Mesothelial cell of epicardium (in vitro differentiated cells): Measurements from ENCODE around the gene TGM2. TPM values are rescaled to one million over a fixed set of nuclear protein-coding genes. Genes with fewer than 3 reads are reported as not detected.
A peak's percentile ranks its signal among the peaks of the same experiment; 100 is the strongest.

Source experiments
- DNase-seq, 2 experiments: peaks; one replicate each; pipeline ENCODE4 v3.0.0; 2021; ENCODE audit warnings: low spot score in 2 of 2; ENCODE audit not compliant: unreplicated experiment in 2 of 2
- H3K27ac Mint-ChIP-seq: 2 replicates; pipeline ENCODE4 v1.8.0; 2021; ENCODE audit warnings: mixed read lengths
- H3K27me3 Mint-ChIP-seq: 2 replicates; pipeline ENCODE4 v1.8.0; 2021; ENCODE audit warnings: low read depth, mixed read lengths
- H3K36me3 Mint-ChIP-seq: 2 replicates; pipeline ENCODE4 v1.8.0; 2021; ENCODE audit warnings: mixed read lengths
- H3K4me1 Mint-ChIP-seq: 2 replicates; pipeline ENCODE4 v1.8.0; 2021; ENCODE audit warnings: mixed read lengths
- H3K4me3 Mint-ChIP-seq: 2 replicates; pipeline ENCODE4 v1.8.0; 2021; ENCODE audit warnings: mild to moderate bottlenecking, moderate library complexity, mixed read lengths
- H3K9me3 Mint-ChIP-seq: 2 replicates; pipeline ENCODE4 v1.8.0; 2021; ENCODE audit warnings: mixed read lengths
- CTCF ChIP-seq: fragments of 200-600 bp; sonication (generic); IDR thresholded peaks from one replicate; pipeline ENCODE4 v1.5.0; 2021; ENCODE audit warnings: antibody characterized with exemption; ENCODE audit not compliant: unreplicated experiment
- total RNA-seq: library from RNA; stranded (reverse); gene quantifications from 3 replicates; pipeline ENCODE4 v1.2.1, GENCODE V29; 2021

Gene TGM2
- total RNA-seq, 1 donor from 2014 or later, result 35.7 TPM

DNA sequence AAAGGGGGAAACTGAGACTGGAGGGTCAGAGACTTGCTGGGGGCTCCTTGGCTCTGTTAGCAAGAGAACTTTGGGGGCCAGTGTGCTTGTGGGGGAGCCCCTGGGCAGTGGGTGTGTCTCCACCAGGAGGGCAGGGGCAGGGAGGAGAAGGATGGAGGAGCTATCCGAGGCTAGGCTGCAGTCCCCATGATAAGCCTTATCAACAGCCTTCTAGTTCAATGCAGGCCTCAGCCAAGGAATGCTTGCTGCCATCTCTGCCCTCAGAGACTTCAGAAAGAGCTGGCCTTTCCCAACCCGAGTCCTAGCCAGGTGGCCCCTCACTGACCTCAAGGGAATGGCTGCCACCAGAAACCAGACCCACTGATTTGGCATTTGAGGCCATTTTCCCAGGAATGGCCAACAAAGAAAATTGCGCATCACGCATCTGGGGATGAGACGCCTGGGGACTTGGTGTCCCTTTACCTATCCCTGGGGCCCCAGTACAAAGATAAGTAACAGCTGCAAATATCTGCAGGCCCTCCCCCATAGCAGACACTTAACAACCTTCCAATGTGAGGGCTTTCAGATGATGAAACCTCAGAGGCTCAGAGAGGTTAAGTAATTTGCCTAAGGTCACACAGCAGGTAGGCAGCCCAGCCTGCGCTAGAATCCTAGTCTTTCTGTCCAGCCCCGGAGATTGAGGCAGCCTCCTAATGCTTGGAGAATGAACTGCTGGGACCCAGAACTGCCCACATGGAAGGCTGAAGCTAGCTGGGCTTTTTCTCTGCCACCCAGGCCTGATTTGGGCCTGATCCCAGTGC, 4.9 kb downstream of the TGM2 start:
- peaks cover 9% of the 10 kb centered on the region for H3K4me1 Mint-ChIP-seq
- TF ChIP-seq CTCF, result no peak
- H3K36me3 Mint-ChIP-seq, result peaks cover 2% of the 10 kb centered on the region
- DNase-seq, result no peak
- no peaks in the 10 kb centered on the region for H3K27me3 Mint-ChIP-seq
- no peak overlapping the region for H3K27ac Mint-ChIP-seq
- H3K9me3 Mint-ChIP-seq, result no peaks in the 10 kb centered on the region
- H3K4me3 Mint-ChIP-seq, result no peak overlapping the region

DNA sequence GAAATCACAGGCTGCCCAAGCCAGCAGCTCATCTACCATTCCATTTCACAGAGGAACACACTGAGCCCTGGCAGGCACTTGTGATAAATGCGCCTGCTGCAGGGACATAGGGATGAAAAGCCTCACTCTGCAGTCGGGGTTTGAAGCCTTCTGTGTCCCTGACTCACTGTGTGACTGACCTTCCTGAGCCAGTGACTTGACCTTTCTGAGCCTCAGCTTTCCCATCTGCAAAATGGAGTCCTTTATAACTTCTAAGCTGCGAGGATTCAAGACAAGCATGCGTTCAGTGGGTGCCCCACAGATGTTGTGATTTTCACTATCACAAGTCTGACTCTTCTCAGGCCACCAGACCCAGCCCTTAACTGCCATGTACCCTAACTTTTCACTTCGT, 5.5 kb downstream of the TGM2 start:
- Mint-ChIP-seq H3K4me3 (no peak overlapping the region), H3K27ac (no peak overlapping the region), H3K36me3 (peaks cover 2% of the 10 kb centered on the region), H3K27me3 (no peaks in the 10 kb centered on the region), H3K9me3 (no peaks in the 10 kb centered on the region), H3K4me1 (peaks cover 9% of the 10 kb centered on the region)
- no peak for TF ChIP-seq CTCF
- DNase-seq, result no peak

- Mint-ChIP-seq H3K4me1 (peaks cover 9% of the 10 kb centered on the region), H3K9me3 (no peaks in the 10 kb centered on the region), H3K27ac (peak overlapping the region; percentile 76), H3K4me3 (no peak overlapping the region), H3K27me3 (no peaks in the 10 kb centered on the region), H3K36me3 (peaks cover 2% of the 10 kb centered on the region)
- TF ChIP-seq CTCF, result no peak
- DNase-seq, result no peak
Measured at GRCh38 chr20:38158701-38159351, 6.2 kb downstream of the TGM2 start.

GRCh38 chr20:38157635-38158495, 7.2 kb downstream of the TGM2 start:
- DNase-seq, result no peak
- Mint-ChIP-seq H3K9me3 (no peaks in the 10 kb centered on the region), H3K27ac (peak overlapping the region; percentile 21), H3K36me3 (peaks cover 2% of the 10 kb centered on the region), H3K4me3 (no peak overlapping the region), H3K27me3 (no peaks in the 10 kb centered on the region), H3K4me1 (peaks cover 10% of the 10 kb centered on the region)
- no peak for TF ChIP-seq CTCF

DNA sequence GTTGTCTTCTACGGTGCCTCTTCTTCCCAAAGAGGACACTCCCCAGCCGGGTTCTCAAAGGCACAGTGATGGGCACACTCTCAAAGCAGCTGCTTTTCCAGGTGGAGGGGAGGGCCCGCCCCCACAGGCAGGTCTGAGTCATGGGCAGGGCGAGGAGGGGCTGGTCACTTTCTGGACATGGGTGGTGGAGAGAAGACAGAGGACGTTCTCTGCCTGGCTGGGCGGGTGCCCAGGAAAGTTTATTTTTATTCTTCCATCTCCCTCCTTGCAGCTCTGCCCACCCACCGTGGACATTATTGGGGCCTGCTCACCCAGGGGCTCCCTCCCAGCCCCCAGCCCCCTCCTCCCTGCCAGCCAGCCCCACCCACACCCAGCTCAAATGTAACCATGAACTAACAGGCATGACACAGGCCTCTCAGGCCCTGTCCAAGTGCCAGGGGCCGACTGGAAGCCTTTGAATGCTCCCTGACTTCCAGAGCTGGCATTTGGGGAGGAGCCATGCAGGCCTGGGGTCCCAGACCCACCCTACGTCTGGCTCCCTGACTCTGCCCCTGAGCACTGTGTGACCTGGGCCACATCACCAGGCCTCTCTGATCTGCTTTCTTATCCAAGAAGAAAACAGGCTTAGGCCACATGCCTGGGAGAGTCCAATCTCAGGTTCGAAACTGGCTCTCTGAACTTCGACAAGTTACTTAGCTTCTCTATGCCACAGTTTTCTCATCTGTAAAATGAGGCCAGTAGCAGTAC, 8.0 kb downstream of the TGM2 start:
- Mint-ChIP-seq H3K9me3 (no peaks in the 10 kb centered on the region), H3K4me3 (no peak overlapping the region), H3K27ac (no peak overlapping the region), H3K27me3 (no peaks in the 10 kb centered on the region), H3K4me1 (peaks cover 18% of the 10 kb centered on the region), H3K36me3 (peaks cover 2% of the 10 kb centered on the region)
- DNase-seq, result no peak
- no peak for TF ChIP-seq CTCF
